Measurements from ENCODE around the gene MED12L. TPM values are rescaled to one million over a fixed set of nuclear protein-coding genes. Genes with fewer than 3 reads are reported as not detected.

The MED12L gene
- total and polyA plus RNA-seq, 10 of the 15 experiments (the other 5 are each of a cell fraction or from before 2014, with no cell fraction given) = 0.01 to 0.06 (median 0.03) TPM; not detected in 2

DNA sequence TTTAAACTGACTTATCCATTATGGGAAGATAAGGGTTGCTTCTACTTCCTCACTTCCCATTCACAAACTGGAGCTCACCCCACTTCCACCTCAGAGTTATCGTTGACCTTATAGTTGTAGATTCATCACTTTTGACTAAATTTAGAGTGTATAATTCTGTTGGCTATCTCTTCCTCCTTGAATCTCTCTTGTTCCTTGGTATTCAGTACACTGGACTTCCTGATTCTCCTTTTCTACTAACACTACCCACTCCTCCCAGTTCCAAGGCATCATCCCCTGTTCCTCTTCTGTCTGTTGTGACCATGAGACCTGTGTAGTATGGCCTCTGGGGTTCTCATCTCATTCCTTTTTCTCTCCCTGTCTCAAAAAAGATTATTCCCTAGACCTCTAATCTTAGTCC is 237.0 kb downstream of the MED12L start (continued):
- TF ChIP-seq, protein P1, sequence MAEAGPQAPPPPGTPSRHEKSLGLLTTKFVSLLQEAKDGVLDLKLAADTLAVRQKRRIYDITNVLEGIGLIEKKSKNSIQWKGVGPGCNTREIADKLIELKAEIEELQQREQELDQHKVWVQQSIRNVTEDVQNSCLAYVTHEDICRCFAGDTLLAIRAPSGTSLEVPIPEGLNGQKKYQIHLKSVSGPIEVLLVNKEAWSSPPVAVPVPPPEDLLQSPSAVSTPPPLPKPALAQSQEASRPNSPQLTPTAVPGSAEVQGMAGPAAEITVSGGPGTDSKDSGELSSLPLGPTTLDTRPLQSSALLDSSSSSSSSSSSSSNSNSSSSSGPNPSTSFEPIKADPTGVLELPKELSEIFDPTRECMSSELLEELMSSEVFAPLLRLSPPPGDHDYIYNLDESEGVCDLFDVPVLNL (IDR thresholded peaks at IDR 0.05; ENCODE audit: low read depth, low read length) = no peak
- no peak for TF ChIP-seq TAF1 (IDR thresholded peaks at IDR 0.05; ENCODE audit: borderline replicate concordance, low read depth, low read length)

DNA sequence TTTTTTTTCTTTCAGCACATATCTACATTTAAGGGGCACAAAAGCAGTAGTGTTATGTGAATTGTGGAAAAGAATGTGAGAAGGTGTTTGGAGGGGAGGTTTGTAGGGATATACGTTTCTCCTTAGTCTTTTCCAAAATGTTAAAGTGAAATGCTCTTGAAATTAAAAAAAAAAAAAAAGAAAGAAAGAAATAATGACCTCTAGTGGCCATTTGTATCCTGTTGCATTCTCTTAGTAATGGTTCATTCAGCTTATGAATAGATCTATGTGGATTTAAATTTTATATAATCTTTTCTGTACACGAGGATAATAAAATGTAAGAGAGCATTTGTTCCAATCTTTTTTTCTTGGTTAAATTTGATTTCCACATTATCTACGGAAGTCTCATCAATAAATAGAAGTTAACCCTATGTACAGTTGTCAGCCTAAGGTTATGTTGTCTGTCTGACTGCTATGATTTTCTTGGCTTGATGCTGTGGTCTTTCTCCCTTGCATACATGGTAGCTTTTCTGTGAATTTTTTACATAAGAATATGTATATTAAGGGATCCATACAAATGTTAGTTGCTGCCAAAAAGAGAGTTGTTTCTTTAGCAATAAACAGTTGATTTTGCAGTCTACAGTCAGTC is 242.2 kb downstream of the MED12L start:
- Histone ChIP-seq H3K9ac (ENCODE audit: control insufficient read depth, insufficient read depth, low read length) (no peak overlapping the region), H2AFZ (ENCODE audit: control insufficient read depth, low read depth, low read length) (no peak overlapping the region), H4K20me1 (ENCODE audit: control insufficient read depth, insufficient read depth) (no peaks in the 10 kb centered on the region), H3K36me3 (ENCODE audit: control insufficient read depth in 2 of 2, insufficient read depth in 2 of 2, low read length in 1 of 2) (no peaks in the 10 kb centered on the region), H3K27ac (ENCODE audit: control insufficient read depth, insufficient read depth) (no peak overlapping the region), H3K9me3 (replicated peaks; ENCODE audit: control insufficient read depth, insufficient read depth, low read length) (no peaks in the 10 kb centered on the region), H3K4me2 (ENCODE audit: control insufficient read depth, insufficient read depth) (no peak overlapping the region), H3K4me3 (no peak overlapping the region), H3K79me2 (ENCODE audit: control insufficient read depth, insufficient read depth, low read length) (no peaks in the 10 kb centered on the region), H3K4me1 (ENCODE audit: control insufficient read depth, insufficient read depth, low read length) (no peaks in the 10 kb centered on the region), H3K27me3 (replicated peaks in 1 of 2; ENCODE audit: control insufficient read depth in 2 of 2, insufficient read depth in 2 of 2, low read length in 1 of 2) (peaks cover 0 to 3% of the 10 kb centered on the region in 2 experiments; a peak in 1 of 4 replicates)
- ChIA-PET CTCF (interaction anchor here (0.6 to 3.2 kb wide), 18 partner anchors 9 to 850 kb away, joined by 3 to 20 read pairs (median 4); no protein-coding TSS in a partner anchor), RAD21 (ENCODE audit: unreplicated experiment) (interaction anchor here (0.6 to 1.1 kb wide), 3 partner anchors 12 to 94 kb away, joined by 3 to 4 read pairs (median 3); no protein-coding TSS in a partner anchor), SMC1A (ENCODE audit: uncharacterized antibody, unreplicated experiment) (interaction anchor here (0.6 to 1.7 kb wide), 7 partner anchors 22 to 100 kb away, joined by 3 to 8 read pairs (median 3); no protein-coding TSS in a partner anchor), POLR2A (no interaction called here)
- in situ Hi-C loops (cut with MboI) (no loop called here), intact Hi-C loops (cut with micrococcal nuclease; ENCODE audit: unreplicated experiment) (loop anchor here (1.0 kb wide), 1 partner anchor 100 kb away; no protein-coding TSS in a partner anchor)
- no peak for DNase-seq (ENCODE audit: low read depth, low spot score)
- 2% methylated on average over 3 of the region's 3 CpGs for WGBS (ENCODE audit: insufficient coverage, insufficient replicate concordance, low lambda C conversion rate, missing lambda C conversion rate)
- no peak for FAIRE-seq
- BruUV-seq (replicated peaks) = no TSS peak
- ATAC-seq = peak; percentile 73
- TF ChIP-seq RAD21 (IDR thresholded peaks at IDR 0.05; ENCODE audit: insufficient read depth, low read depth, low read length) (0 out of 2 replicates have a peak, but pooled peaks have one; percentile 4), MEF2B (IDR thresholded peaks at IDR 0.05; ENCODE audit: partially characterized antibody, poor library complexity, severe bottlenecking) (no peak), CHD2 (IDR thresholded peaks at IDR 0.05; ENCODE audit: borderline replicate concordance, low read depth, low read length) (no peak), FOXM1 (IDR thresholded peaks at IDR 0.05; ENCODE audit: low read depth, low read length) (no peak)
- TF ChIP-seq, protein P2, sequence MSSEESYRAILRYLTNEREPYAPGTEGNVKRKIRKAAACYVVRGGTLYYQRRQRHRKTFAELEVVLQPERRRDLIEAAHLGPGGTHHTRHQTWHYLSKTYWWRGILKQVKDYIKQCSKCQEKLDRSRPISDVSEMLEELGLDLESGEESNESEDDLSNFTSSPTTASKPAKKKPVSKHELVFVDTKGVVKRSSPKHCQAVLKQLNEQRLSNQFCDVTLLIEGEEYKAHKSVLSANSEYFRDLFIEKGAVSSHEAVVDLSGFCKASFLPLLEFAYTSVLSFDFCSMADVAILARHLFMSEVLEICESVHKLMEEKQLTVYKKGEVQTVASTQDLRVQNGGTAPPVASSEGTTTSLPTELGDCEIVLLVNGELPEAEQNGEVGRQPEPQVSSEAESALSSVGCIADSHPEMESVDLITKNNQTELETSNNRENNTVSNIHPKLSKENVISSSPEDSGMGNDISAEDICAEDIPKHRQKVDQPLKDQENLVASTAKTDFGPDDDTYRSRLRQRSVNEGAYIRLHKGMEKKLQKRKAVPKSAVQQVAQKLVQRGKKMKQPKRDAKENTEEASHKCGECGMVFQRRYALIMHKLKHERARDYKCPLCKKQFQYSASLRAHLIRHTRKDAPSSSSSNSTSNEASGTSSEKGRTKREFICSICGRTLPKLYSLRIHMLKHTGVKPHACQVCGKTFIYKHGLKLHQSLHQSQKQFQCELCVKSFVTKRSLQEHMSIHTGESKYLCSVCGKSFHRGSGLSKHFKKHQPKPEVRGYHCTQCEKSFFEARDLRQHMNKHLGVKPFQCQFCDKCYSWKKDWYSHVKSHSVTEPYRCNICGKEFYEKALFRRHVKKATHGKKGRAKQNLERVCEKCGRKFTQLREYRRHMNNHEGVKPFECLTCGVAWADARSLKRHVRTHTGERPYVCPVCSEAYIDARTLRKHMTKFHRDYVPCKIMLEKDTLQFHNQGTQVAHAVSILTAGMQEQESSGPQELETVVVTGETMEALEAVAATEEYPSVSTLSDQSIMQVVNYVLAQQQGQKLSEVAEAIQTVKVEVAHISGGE (CRISPR knock-in tag; IDR thresholded peaks at IDR 0.05) = no peak
- TF ChIP-seq, protein P3, sequence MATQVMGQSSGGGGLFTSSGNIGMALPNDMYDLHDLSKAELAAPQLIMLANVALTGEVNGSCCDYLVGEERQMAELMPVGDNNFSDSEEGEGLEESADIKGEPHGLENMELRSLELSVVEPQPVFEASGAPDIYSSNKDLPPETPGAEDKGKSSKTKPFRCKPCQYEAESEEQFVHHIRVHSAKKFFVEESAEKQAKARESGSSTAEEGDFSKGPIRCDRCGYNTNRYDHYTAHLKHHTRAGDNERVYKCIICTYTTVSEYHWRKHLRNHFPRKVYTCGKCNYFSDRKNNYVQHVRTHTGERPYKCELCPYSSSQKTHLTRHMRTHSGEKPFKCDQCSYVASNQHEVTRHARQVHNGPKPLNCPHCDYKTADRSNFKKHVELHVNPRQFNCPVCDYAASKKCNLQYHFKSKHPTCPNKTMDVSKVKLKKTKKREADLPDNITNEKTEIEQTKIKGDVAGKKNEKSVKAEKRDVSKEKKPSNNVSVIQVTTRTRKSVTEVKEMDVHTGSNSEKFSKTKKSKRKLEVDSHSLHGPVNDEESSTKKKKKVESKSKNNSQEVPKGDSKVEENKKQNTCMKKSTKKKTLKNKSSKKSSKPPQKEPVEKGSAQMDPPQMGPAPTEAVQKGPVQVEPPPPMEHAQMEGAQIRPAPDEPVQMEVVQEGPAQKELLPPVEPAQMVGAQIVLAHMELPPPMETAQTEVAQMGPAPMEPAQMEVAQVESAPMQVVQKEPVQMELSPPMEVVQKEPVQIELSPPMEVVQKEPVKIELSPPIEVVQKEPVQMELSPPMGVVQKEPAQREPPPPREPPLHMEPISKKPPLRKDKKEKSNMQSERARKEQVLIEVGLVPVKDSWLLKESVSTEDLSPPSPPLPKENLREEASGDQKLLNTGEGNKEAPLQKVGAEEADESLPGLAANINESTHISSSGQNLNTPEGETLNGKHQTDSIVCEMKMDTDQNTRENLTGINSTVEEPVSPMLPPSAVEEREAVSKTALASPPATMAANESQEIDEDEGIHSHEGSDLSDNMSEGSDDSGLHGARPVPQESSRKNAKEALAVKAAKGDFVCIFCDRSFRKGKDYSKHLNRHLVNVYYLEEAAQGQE (IDR thresholded peaks at IDR 0.05; ENCODE audit: low read depth, low read length) = no peak

Measured in GM12878 (cell line).